Neural progenitor cell (in vitro differentiated cells): ENCODE data around the gene POFUT2.

Experiments used
- EZH2 ChIP-seq: fragments of 200-600 bp; sonication (generic); IDR thresholded peaks from 2 replicates; pipeline ENCODE4 v1.6.1; 2017; ENCODE audit warnings: antibody characterized with exemption, mild to moderate bottlenecking, moderate library complexity
- EZH2phosphoT487 ChIP-seq: fragments of 200-600 bp; sonication (generic); IDR thresholded peaks from 2 replicates; pipeline ENCODE4 v1.6.1; 2017; ENCODE audit warnings: antibody characterized with exemption
- TF ChIP-seq, protein P1 (sequence below): fragments of 200-600 bp; sonication (generic); IDR thresholded peaks from 2 replicates; pipeline ENCODE4 v1.5.1; 2017; ENCODE audit warnings: antibody characterized with exemption, mild to moderate bottlenecking

DNA sequence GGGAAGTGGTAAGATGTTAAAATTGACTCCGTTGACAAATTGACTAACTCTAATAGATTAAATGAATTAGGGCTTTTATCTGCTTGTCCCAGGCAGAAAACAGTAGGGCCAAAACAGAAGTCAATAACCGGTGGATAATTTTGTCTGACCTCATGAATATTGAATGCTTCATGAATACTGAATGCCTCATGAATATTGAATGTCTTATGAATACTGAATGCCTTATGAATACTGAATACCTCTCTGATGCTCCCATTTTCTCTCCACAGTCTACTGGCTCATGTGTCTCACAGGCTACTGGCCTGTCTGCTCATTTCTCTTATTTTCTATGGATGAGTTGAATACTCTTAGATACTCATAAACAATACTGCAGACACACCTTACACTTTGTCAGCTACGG lies 56.0 kb downstream of the POFUT2 start:
- no peak for TF ChIP-seq EZH2phosphoT487
- TF ChIP-seq, protein P1, sequence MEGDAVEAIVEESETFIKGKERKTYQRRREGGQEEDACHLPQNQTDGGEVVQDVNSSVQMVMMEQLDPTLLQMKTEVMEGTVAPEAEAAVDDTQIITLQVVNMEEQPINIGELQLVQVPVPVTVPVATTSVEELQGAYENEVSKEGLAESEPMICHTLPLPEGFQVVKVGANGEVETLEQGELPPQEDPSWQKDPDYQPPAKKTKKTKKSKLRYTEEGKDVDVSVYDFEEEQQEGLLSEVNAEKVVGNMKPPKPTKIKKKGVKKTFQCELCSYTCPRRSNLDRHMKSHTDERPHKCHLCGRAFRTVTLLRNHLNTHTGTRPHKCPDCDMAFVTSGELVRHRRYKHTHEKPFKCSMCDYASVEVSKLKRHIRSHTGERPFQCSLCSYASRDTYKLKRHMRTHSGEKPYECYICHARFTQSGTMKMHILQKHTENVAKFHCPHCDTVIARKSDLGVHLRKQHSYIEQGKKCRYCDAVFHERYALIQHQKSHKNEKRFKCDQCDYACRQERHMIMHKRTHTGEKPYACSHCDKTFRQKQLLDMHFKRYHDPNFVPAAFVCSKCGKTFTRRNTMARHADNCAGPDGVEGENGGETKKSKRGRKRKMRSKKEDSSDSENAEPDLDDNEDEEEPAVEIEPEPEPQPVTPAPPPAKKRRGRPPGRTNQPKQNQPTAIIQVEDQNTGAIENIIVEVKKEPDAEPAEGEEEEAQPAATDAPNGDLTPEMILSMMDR = no peak
- TF ChIP-seq EZH2 = no peak
